ENCODE results near the gene ABLIM2.

The ABLIM2 gene

DNA sequence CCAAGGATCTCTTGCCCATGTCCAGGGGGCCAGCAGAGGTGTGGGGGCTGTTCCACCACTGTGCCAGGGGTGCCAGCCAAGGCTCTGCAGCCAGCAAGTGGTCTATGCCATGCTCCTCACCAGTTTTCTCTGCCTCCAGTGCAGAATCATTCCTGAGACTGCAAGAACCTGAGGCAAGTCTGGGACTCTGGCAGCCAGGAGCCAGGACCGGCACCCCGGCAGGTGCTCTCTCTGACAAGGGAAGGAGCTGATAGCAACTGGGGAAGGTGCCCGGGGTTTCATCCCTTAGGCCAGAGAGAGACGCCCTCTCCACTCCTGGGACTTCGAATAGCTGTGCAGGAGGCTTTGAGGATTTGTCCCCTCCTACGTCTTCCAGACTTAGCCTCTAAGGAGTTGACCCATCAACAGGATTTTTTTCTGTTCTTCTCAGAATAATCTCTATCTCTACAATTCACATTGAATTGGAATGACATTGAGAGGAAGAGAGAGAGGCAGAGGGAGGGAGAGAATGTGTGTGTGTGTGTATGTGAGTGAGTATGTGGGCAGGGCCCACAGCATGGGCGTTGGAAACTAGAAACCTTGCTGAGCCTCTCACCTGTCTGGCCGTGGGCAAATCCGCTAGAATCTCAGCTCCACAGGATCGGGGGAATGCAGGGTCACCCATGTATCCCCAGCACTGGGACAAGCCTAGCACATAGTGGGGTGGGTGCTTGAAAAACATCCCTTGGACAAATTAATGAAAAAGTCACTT lies 144.5 kb downstream of the ABLIM2 start:
- TF ChIP-seq, protein P1, sequence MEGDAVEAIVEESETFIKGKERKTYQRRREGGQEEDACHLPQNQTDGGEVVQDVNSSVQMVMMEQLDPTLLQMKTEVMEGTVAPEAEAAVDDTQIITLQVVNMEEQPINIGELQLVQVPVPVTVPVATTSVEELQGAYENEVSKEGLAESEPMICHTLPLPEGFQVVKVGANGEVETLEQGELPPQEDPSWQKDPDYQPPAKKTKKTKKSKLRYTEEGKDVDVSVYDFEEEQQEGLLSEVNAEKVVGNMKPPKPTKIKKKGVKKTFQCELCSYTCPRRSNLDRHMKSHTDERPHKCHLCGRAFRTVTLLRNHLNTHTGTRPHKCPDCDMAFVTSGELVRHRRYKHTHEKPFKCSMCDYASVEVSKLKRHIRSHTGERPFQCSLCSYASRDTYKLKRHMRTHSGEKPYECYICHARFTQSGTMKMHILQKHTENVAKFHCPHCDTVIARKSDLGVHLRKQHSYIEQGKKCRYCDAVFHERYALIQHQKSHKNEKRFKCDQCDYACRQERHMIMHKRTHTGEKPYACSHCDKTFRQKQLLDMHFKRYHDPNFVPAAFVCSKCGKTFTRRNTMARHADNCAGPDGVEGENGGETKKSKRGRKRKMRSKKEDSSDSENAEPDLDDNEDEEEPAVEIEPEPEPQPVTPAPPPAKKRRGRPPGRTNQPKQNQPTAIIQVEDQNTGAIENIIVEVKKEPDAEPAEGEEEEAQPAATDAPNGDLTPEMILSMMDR (IDR thresholded peaks at IDR 0.05), result no peak
- Mint-ChIP-seq H3K4me3 (no peak overlapping the region), H3K27me3 (ENCODE audit: low read depth, poor library complexity) (peaks cover 18% of the 10 kb centered on the region), H3K4me1 (peaks cover 62% of the 10 kb centered on the region), H3K9me3 (no peaks in the 10 kb centered on the region), H3K36me3 (ENCODE audit: low read depth) (no peaks in the 10 kb centered on the region), H3K27ac (no peak overlapping the region)
- no peak for DNase-seq

DNA sequence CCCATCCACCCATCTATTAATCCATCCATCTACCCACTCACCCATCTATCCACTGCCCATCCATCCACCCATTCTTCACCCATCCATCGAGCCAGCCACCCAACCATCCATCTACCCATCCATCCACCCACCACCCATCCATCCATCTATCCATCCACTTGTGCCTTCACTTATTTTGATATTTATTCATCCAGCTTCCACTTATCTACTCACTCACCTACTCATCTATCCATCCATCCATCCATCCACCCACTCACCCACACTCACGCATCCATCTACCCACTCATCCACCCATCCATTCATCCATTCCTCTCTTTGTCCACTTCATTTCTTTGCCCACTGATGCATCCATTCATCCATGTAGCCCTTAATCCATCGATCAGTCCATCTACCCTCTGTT lies 146.1 kb downstream of the ABLIM2 start:
- Mint-ChIP-seq H3K27ac (no peak overlapping the region), H3K27me3 (ENCODE audit: low read depth, poor library complexity) (peaks cover 24% of the 10 kb centered on the region), H3K4me3 (no peak overlapping the region), H3K4me1 (peaks cover 77% of the 10 kb centered on the region), H3K9me3 (no peaks in the 10 kb centered on the region), H3K36me3 (ENCODE audit: low read depth) (no peaks in the 10 kb centered on the region)
- TF ChIP-seq, protein P1 (IDR thresholded peaks at IDR 0.05), result no peak
- no peak for DNase-seq

DNA sequence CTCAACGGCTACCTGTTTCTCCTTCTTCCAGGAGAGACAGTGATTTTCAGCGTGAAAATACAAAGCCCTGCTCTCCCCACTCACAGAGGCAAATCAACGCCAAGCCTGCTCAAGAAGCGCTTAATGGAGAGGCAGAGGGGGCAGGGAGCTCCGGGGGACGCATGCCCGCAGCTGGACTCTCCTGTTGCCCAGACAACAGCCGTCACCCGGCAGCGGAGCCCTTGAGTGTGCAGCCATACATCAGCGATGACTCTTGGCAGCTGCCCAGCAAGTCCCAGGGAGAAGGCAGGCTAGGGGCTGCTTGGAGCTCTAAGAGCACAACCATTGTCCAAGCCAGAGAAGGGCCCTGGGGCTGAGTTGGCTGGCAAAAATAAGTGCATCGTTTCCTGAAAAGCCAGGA lies 148.0 kb downstream of the ABLIM2 start:
- DNase-seq, result peak; percentile 80
- TF ChIP-seq, protein P1 (IDR thresholded peaks at IDR 0.05), result no peak
- Mint-ChIP-seq H3K27me3 (ENCODE audit: low read depth, poor library complexity) (peaks cover 32% of the 10 kb centered on the region), H3K36me3 (ENCODE audit: low read depth) (no peaks in the 10 kb centered on the region), H3K27ac (peak overlapping the region; percentile 91), H3K9me3 (no peaks in the 10 kb centered on the region), H3K4me1 (peaks cover 79% of the 10 kb centered on the region), H3K4me3 (peak overlapping the region; percentile 76)

DNA sequence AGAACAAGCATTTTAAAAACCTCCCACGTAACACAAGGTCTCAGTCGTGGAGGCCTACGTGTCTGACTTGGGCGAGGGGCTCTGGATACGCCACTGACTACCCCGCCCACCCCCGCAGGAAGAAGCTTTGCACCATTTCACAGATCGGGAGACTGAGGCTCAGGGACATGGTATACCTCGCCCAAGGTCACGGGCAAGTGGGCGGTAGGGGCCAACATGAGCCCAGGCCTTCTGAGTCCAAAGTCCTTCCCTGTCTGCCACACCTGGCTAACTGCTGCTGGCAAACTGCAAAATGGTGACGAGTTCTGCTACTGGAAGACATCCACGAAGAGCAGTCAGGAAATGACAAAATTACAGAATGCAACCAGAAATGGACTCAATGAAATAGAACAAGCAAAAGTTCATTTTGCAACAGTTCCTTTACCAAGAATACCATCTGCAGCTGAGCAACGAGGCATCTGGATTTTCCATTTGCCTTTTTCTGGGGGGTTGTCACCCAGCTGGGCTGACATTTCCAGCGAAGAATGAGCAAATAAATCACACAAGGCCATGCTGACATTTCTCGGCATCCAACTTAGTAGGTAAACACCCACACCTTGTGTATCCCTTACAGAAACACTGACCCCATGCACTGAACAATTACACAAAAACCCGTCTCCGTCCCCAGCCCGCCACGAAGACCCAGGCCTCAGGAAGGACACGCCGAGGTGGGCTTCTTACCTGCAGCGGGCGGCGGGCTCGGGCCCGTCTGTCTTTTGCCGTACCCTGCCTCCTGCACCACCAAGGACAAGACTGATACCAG lies 148.7 kb downstream of the ABLIM2 start:
- TF ChIP-seq, protein P1 (IDR thresholded peaks at IDR 0.05), result no peak
- peaks cover 39% of the 10 kb centered on the region for H3K27me3 Mint-ChIP-seq (ENCODE audit: low read depth, poor library complexity)
- no peak for DNase-seq
- H3K4me3 Mint-ChIP-seq, result peak overlapping the region; percentile 76
- H3K9me3 Mint-ChIP-seq, result no peaks in the 10 kb centered on the region
- H3K27ac Mint-ChIP-seq, result peak overlapping the region; percentile 91
- no peaks in the 10 kb centered on the region for H3K36me3 Mint-ChIP-seq (ENCODE audit: low read depth)
- peaks cover 77% of the 10 kb centered on the region for H3K4me1 Mint-ChIP-seq

DNA sequence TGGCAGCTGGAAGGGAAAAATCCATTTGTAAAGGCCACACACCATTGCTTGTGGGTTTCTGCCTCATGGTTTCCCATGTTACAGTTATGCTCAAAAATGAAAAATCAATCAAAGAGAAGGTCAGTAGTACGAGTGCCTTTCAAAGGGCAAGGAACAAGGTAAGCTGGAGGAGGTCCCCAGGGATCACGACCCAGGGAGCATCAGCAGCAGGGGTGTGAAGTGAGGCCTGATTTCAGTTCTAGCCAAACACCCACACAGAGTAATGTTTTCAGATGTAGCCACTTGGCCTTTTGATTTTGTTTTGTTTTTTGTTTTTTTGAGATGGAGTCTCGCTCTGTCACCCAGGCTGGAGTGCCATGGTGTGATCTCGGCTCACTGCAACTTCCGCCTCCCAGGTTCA lies 149.5 kb downstream of the ABLIM2 start:
- no peak for DNase-seq
- TF ChIP-seq, protein P1 (IDR thresholded peaks at IDR 0.05), result no peak
- Mint-ChIP-seq H3K36me3 (ENCODE audit: low read depth) (no peaks in the 10 kb centered on the region), H3K4me3 (no peak overlapping the region), H3K27ac (no peak overlapping the region), H3K27me3 (ENCODE audit: low read depth, poor library complexity) (peaks cover 35% of the 10 kb centered on the region), H3K4me1 (peaks cover 75% of the 10 kb centered on the region), H3K9me3 (no peaks in the 10 kb centered on the region)
